Measurements from ENCODE around the gene LRRC31. TPM values are rescaled to one million over a fixed set of nuclear protein-coding genes. Genes with fewer than 3 reads are reported as not detected.

LRRC31 gene
- total RNA-seq, 3 donors from 2014 or later: 16.5 to 63.8 (median 42.6) TPM

DNA sequence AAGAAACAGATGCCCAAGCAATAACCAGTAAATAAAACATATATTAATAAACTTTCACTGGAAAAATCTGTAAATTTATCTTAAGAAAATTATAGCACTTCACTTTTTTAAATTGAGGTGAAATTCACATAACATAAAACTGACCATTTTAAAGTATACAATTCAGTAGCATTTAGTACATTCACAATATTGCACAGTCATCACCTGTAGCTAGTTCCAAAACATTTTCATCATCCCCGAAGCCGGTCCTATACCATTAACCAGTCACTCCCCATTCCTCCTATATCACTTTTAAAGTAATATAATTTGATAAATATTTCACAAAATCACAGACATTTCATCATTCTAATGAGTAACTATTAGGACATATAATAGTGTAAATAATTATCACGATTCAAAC lies 65.1 kb downstream of the LRRC31 start:
- ATAC-seq (no peak), DNase-seq (no peak)
- H3K9me3 ChIP-seq: no peaks in the 10 kb centered on the region
- H3K36me3 ChIP-seq (ENCODE audit: low read depth): no peaks in the 10 kb centered on the region
- intact Hi-C loops (cut with DNase I, micrococcal nuclease): no loop called here
- H3K4me1 ChIP-seq (ENCODE audit: low read depth): no peaks in the 10 kb centered on the region
- no peak overlapping the region for H3K4me3 ChIP-seq
- TF ChIP-seq, protein P1, sequence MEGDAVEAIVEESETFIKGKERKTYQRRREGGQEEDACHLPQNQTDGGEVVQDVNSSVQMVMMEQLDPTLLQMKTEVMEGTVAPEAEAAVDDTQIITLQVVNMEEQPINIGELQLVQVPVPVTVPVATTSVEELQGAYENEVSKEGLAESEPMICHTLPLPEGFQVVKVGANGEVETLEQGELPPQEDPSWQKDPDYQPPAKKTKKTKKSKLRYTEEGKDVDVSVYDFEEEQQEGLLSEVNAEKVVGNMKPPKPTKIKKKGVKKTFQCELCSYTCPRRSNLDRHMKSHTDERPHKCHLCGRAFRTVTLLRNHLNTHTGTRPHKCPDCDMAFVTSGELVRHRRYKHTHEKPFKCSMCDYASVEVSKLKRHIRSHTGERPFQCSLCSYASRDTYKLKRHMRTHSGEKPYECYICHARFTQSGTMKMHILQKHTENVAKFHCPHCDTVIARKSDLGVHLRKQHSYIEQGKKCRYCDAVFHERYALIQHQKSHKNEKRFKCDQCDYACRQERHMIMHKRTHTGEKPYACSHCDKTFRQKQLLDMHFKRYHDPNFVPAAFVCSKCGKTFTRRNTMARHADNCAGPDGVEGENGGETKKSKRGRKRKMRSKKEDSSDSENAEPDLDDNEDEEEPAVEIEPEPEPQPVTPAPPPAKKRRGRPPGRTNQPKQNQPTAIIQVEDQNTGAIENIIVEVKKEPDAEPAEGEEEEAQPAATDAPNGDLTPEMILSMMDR (IDR thresholded peaks at IDR 0.05): no peak

DNA sequence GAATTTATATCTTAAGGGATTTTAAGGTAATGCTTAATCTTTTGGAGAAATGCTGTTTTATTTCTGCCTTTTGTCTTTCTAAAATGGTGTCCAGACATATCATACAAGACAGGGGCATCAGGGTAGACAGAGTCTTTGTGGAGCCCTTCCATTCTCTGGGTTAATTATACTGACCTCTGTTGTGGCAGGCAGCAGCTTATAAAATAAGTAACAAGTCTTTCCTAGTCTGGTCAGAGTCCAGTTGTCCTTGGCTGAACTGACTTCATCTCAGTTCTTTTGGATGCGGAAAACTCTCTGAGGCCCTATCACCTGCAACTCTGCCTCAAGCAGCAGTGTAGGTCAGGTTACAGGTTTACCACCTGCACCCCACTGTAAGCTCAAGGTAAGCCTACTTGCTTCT lies 77.4 kb downstream of the LRRC31 start:
- TF ChIP-seq, protein P1 (IDR thresholded peaks at IDR 0.05): no peak
- Histone ChIP-seq H3K4me1 (ENCODE audit: low read depth) (no peaks in the 10 kb centered on the region), H3K9me3 (no peaks in the 10 kb centered on the region), H3K4me3 (no peak overlapping the region), H3K36me3 (ENCODE audit: low read depth) (no peaks in the 10 kb centered on the region)
- intact Hi-C loops (cut with DNase I, micrococcal nuclease): no loop called here
- DNase-seq: no peak
- no peak for ATAC-seq

DNA sequence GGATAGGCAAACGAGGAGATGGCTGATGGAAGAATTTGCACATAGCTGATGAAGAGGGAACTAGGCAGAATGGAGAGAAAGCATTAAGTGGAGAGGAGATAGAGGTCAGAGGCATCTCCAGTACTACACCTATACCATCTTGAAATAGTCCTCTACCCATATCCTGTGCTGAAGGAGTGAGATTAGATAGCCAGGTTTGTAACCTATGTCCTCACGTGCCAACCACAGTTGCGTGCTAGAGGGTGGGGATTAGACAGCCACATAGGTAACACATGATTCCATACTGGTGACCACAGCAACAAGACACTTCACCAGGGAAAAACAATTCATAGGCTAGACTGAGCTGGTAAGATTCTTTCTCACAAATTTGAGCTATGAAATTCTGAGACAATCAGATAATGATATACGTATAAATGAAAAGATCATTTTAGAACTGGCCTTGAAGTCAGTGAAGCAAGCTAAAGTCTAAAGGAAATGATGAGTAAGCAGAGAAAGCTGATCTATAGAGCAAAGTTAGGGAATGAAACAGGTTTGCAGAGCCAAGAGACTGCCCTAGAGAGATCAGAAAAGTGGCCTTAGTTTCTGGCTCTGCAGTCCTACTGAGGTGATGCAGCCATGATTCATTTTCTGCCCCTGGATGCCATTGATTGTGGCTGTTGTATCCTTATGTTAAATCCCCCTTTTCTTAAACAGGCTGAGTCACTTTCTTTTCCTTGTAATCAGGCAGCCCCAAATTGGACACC lies 78.9 kb downstream of the LRRC31 start:
- Histone ChIP-seq H3K4me3 (no peak overlapping the region), H3K9me3 (no peaks in the 10 kb centered on the region), H3K4me1 (ENCODE audit: low read depth) (no peaks in the 10 kb centered on the region), H3K36me3 (ENCODE audit: low read depth) (no peaks in the 10 kb centered on the region)
- no peak for DNase-seq
- ATAC-seq: no peak
- TF ChIP-seq, protein P1 (IDR thresholded peaks at IDR 0.05): no peak
- intact Hi-C loops (cut with DNase I, micrococcal nuclease): no loop called here

DNA sequence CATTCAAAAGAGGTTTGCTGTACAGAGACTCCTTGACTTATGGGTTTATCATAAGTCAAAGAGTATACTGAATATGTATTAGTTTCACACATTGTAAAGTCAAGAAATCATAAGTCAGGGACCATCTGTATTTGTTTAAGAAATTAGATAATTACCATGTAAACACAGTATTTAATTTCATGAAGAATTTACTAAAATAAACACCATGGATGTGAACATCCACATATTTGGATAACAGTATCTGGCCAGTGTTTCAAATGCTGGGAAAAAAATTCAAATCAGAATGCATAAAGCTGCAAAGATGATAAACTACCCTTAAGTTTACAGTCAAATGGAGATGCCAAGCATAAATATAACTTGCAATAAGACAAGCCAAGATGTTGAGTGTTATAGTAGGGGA lies 79.5 kb downstream of the LRRC31 start:
- no peak for DNase-seq
- no peak for ATAC-seq
- Histone ChIP-seq H3K4me3 (no peak overlapping the region), H3K4me1 (ENCODE audit: low read depth) (no peaks in the 10 kb centered on the region), H3K36me3 (ENCODE audit: low read depth) (no peaks in the 10 kb centered on the region), H3K9me3 (no peaks in the 10 kb centered on the region)
- intact Hi-C loops (cut with DNase I, micrococcal nuclease): no loop called here
- TF ChIP-seq, protein P1 (IDR thresholded peaks at IDR 0.05): no peak

Other genes with a start within 250 kb of the LRRC31 start
- 100 to 1,000 TPM in 1 of 3 donors, 10 to 100 TPM in 2; 39.8 to 105 (median 90.5) TPM for gene MECOM, start 206.2 kb downstream of the LRRC31 start, total RNA-seq
- 1 to 10 TPM in 2 of 3 donors, not detected in 1; 2.3 to 7.6 TPM for gene TERC, start 104.9 kb downstream of the LRRC31 start, total RNA-seq
- gene ACTRT3, start 100.4 kb downstream of the LRRC31 start, total RNA-seq: 1 to 10 TPM in 2 of 3 donors, under 1 TPM in 1; 0.90 to 1.1 (median 1.0) TPM
- 10 to 100 TPM; 11.6 to 17.4 (median 13.7) TPM for gene MYNN, start 96.5 kb downstream of the LRRC31 start, total RNA-seq
- under 1 TPM in 1 of 3 donors, not detected in 2; 0.22 TPM for gene LRRIQ4, start 57.1 kb downstream of the LRRC31 start, total RNA-seq
- gene LRRC34, start 57.0 kb downstream of the LRRC31 start, total RNA-seq: 1 to 10 TPM in 1 of 3 donors, under 1 TPM in 2; 0.49 to 1.6 (median 0.67) TPM
- not detected for gene SAMD7, start 41.6 kb upstream of the LRRC31 start, total RNA-seq
- 100 to 1,000 TPM in 1 of 3 donors, 10 to 100 TPM in 2; 83.2 to 166 (median 85.9) TPM for gene SEC62, start 96.9 kb upstream of the LRRC31 start, total RNA-seq
- 10 to 100 TPM; 30.0 to 96.5 (median 67.6) TPM for gene GPR160, start 168.1 kb upstream of the LRRC31 start, total RNA-seq